Measurements from ENCODE around the gene UBE3B.
"Not testable (repeated sequence)": the region's sequence is repeated elsewhere in the genome, so short reads cannot be mapped to it uniquely, and the experiment has no call there.

DNA sequence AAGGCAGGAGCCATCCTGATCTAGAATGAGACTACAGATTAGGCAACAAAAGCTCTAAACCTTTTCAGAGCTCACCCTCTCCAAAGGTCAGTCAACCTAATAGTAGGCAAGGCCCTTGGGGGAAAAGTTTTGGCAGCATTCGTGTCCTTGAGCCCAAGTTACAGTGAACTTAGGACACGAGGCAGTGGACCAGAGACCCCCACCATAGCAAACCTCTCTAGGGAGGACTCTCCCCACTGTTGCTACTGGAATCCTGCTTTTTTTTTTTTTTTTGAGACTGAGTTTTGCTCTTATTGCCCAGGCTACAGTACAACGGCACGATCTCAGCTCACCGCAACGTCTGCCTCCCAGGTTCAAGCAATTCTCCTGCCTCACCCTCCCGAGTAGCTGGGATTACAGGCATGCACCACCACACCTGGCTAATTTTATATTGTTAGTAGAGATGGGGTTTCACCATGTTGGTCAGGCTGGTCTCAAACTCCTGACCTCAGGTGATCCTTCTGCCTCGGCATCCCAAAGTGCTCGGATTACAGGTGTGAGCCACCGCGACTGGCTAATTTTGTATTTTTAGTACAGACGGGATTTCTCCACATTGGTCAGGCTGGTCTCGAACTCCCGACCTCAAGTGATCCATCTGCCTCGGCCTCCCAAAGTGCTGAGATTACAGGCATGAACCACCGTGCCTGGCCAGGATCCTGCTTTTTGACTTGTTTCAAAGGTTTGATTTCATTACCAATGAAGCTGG, 3.7 kb upstream of the UBE3B start:
- TF ChIP-seq, protein P1, sequence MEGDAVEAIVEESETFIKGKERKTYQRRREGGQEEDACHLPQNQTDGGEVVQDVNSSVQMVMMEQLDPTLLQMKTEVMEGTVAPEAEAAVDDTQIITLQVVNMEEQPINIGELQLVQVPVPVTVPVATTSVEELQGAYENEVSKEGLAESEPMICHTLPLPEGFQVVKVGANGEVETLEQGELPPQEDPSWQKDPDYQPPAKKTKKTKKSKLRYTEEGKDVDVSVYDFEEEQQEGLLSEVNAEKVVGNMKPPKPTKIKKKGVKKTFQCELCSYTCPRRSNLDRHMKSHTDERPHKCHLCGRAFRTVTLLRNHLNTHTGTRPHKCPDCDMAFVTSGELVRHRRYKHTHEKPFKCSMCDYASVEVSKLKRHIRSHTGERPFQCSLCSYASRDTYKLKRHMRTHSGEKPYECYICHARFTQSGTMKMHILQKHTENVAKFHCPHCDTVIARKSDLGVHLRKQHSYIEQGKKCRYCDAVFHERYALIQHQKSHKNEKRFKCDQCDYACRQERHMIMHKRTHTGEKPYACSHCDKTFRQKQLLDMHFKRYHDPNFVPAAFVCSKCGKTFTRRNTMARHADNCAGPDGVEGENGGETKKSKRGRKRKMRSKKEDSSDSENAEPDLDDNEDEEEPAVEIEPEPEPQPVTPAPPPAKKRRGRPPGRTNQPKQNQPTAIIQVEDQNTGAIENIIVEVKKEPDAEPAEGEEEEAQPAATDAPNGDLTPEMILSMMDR (IDR thresholded peaks at IDR 0.05), result not testable (repeated sequence)
- TF ChIP-seq POLR2A (IDR thresholded peaks at IDR 0.05), result not testable (repeated sequence)

All from prostate gland (tissue), 2 donors.